Epithelial cell of proximal tubule (primary cell): ENCODE data around the gene SLC35G4. TPM values are rescaled to one million over a fixed set of nuclear protein-coding genes. Genes with fewer than 3 reads are reported as not detected.

ENCODE experiments used
- DNase-seq: peaks from one replicate; pipeline ENCODE4 v3.0.0-alpha.2; 2011; ENCODE audit warnings: low read depth
- H3K4me3 ChIP-seq: 2 replicates; pipeline ENCODE4 v1.5.1; 2011; ENCODE audit warnings: low read depth, mild to moderate bottlenecking, low read length
- total RNA-seq: library from RNA; depleted of rRNA; stranded (reverse); fragments of >200 nt; gene quantifications from 2 replicates; pipeline ENCODE4 v1.2.3, GENCODE V29; 2015
- TF ChIP-seq, protein P1 (sequence below): conservative IDR thresholded peaks from 2 replicates; pipeline ENCODE4 v1.5.1; 2012; ENCODE audit warnings: low read depth, mild to moderate bottlenecking, low read length

The SLC35G4 gene
- total RNA-seq, 1 donor from 2014 or later = not detected

DNA sequence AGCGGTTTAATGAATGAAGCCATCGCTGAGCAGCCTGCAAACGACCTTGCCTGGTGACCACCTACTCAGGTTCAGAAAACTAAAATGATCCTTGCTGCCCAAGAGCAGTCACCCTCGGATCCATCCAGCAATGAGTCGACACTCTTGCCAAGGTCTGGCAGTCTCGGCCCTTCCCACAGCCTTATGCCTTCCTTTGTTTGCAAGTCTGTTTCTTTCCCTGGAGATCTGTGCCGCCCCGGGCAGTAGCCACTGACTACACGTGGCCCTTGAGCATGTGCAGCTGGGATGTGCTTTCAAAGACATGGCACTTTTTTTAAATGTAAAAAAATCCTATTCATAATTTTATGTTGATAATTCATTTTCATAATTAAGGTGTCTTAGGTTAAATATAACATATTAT, 37.2 kb upstream of the SLC35G4 start:
- no peak for DNase-seq
- TF ChIP-seq, protein P1, sequence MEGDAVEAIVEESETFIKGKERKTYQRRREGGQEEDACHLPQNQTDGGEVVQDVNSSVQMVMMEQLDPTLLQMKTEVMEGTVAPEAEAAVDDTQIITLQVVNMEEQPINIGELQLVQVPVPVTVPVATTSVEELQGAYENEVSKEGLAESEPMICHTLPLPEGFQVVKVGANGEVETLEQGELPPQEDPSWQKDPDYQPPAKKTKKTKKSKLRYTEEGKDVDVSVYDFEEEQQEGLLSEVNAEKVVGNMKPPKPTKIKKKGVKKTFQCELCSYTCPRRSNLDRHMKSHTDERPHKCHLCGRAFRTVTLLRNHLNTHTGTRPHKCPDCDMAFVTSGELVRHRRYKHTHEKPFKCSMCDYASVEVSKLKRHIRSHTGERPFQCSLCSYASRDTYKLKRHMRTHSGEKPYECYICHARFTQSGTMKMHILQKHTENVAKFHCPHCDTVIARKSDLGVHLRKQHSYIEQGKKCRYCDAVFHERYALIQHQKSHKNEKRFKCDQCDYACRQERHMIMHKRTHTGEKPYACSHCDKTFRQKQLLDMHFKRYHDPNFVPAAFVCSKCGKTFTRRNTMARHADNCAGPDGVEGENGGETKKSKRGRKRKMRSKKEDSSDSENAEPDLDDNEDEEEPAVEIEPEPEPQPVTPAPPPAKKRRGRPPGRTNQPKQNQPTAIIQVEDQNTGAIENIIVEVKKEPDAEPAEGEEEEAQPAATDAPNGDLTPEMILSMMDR = no peak
- H3K4me3 ChIP-seq = no peak overlapping the region

DNA sequence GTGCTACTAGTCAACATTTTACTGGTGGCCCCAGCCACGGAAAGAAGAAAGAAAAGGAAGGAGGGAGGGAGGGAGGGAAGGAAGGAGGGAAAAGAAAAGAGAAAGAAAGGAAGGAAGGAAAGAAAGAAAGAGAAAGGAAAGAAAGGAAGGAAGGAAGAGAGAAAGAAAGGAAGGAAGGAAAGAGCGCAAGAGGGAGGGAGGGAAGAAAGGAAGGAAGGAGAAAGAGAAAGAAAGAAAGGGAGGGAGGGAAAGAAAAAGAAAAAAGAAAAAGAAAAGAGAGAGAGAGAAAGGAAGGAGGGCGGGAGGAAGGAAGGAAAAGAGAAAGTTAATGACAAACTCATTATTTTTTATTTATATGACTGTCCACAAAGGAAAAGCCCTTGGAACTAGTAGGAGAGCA, 34.9 kb upstream of the SLC35G4 start:
- DNase-seq = no peak
- TF ChIP-seq, protein P1 = no peak

GRCh38 chr18:11577271-11578112, 31.9 kb upstream of the SLC35G4 start:
- no peak for DNase-seq
- no peak overlapping the region for H3K4me3 ChIP-seq
- TF ChIP-seq, protein P1 = no peak

More for the DNA sequence above, 34.9 kb upstream of the SLC35G4 start:
- H3K4me3 ChIP-seq = no peak overlapping the region

- TF ChIP-seq, protein P1 = no peak
- DNase-seq = no peak
- no peak overlapping the region for H3K4me3 ChIP-seq
Measured at GRCh38 chr18:11578799-11579198, 30.6 kb upstream of the SLC35G4 start.

DNA sequence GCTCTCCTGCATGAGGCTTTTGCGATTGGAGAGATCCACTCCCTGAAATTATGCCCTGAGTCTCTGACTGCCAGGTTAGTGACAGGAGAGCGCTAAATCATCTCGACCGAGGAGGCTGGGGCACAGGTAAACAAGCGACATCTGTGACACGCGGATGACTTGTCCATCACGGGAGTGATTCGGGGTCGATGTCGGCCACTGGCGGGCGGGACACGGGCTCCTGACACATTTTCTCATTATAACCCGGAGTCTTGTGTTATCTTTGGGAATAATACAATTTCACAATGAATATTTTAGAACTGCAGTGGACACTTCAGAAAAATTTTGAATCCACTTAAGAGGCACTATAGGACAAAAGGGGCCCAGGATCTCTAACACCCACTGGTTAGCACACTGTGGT, 29.5 kb upstream of the SLC35G4 start:
- DNase-seq = no peak
- no peak overlapping the region for H3K4me3 ChIP-seq
- TF ChIP-seq, protein P1 = no peak

DNA sequence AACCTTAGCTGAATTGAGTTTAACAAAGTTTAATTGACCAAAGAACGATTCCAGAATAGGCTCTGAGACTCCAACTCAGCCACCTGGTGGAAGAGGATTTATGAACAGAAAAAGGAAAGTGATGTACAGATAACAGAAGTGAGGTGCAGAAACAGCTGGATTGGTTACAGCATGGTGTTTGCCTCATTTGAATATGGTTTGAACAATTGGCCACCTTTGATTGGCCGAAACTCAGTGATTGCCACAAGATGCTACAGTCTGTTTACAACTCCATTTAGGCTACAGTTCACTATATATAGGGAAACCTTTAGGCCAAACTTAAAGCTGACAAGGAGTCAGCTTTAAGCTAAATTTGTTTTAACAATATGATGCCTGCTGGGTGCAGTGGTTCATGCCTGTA, 28.1 kb upstream of the SLC35G4 start:
- TF ChIP-seq, protein P1 = no peak
- H3K4me3 ChIP-seq = no peak overlapping the region
- DNase-seq = no peak

DNA sequence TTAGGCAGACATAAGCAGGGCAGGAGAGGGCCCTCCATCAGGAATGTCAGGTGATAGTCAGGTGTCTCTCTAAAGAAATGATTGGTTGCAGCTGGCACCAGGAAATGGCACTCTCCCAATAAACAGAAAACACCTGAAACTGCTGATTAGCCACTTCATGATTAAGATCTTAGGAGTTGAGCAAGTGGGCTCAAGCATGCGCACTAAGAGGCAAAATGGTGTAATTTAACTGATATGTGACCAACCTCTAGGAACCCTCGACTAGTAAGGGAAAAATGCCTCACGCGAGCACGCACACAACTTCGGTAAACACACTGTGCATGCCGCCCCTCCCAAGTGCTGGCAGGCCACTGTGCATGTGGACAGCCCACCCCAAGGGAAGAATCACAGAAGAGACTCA, 23.8 kb upstream of the SLC35G4 start:
- DNase-seq = no peak
- no peak overlapping the region for H3K4me3 ChIP-seq
- TF ChIP-seq, protein P1 = no peak
